K562 (cell line): Measurements from ENCODE around the gene ZNF83. TPM values are rescaled to one million over a fixed set of nuclear protein-coding genes. Genes with fewer than 3 reads are reported as not detected.
A peak's percentile ranks its signal among the peaks of the same experiment; 100 is the strongest.

Experiments used
- BRF1 ChIP-seq: IDR thresholded peaks from 3 replicates; pipeline ENCODE4 v1.6.1; 2011; ENCODE audit warnings: borderline replicate concordance, mild to moderate bottlenecking; ENCODE audit not compliant: insufficient read length; ENCODE audit errors: extremely low read depth
- ETS2 ChIP-seq: IDR thresholded peaks from 2 replicates; pipeline ENCODE4 v1.6.1; 2016; ENCODE audit warnings: borderline replicate concordance, missing genetic modification characterization, mild to moderate bottlenecking, moderate library complexity, missing compliant biosample characterization; ENCODE audit not compliant: poor library complexity, severe bottlenecking
- HIVEP1 ChIP-seq: fragments of 250-450 bp; sonication (Bioruptor Pico); IDR thresholded peaks from 2 replicates; pipeline ENCODE4 v1.4.0; 2020; ENCODE audit warnings: mild to moderate bottlenecking
- KAT2B ChIP-seq: IDR thresholded peaks from one replicate; pipeline ENCODE4 v1.6.1; 2012; ENCODE audit warnings: low read depth, mild to moderate bottlenecking, control low read depth, inconsistent platforms, low read length, moderate library complexity
- MCM5 ChIP-seq: fragments of 450-650 bp; IDR thresholded peaks from 2 replicates; pipeline ENCODE4 v1.6.1; 2016; ENCODE audit warnings: low read depth
- MIER1 ChIP-seq: fragments of 450-650 bp; IDR thresholded peaks from 2 replicates; pipeline ENCODE4 v1.6.1; 2016; ENCODE audit warnings: antibody characterized with exemption, mild to moderate bottlenecking, low read depth
- MYNN ChIP-seq, 2 experiments: sonication (generic); formaldehyde crosslinking in 1 of 2; IDR thresholded peaks; 2 replicates each; pipeline versions ENCODE4 v1.5.0 to v1.6.1; 2016 to 2020; ENCODE audit warnings: antibody characterized with exemption in 1 of 2, missing genetic modification reagents in 1 of 2
- NCOA4 ChIP-seq: fragments of 450-650 bp; IDR thresholded peaks from 2 replicates; pipeline ENCODE4 v1.6.1; 2018; ENCODE audit warnings: mild to moderate bottlenecking; ENCODE audit not compliant: partially characterized antibody
- NCOR1 ChIP-seq: fragments of 450-650 bp; IDR thresholded peaks from 2 replicates; pipeline ENCODE4 v1.6.1; 2016; ENCODE audit warnings: mild to moderate bottlenecking, moderate library complexity
- PYGO2 ChIP-seq: fragments of 450-650 bp; IDR thresholded peaks from 2 replicates; pipeline ENCODE4 v1.6.1; 2016; ENCODE audit warnings: mild to moderate bottlenecking, missing genetic modification characterization, moderate library complexity, missing compliant biosample characterization
- RBM34 ChIP-seq: fragments of 200-400 bp; formaldehyde crosslinking; IDR thresholded peaks from 2 replicates; pipeline ENCODE4 v1.6.1; 2018; ENCODE audit warnings: low read length, borderline replicate concordance; ENCODE audit not compliant: insufficient read depth
- SUPT5H ChIP-seq: fragments of 450-650 bp; IDR thresholded peaks from 2 replicates; pipeline ENCODE4 v1.6.1; 2016
- TBP ChIP-seq: optimal IDR thresholded peaks from 2 replicates; pipeline ENCODE3; 2011; ENCODE audit warnings: low read depth, low read length, improper control_type of control experiment
- TEAD2 ChIP-seq: fragments of 450-650 bp; IDR thresholded peaks from 2 replicates; pipeline ENCODE4 v1.6.1; 2016; ENCODE audit warnings: missing genetic modification characterization, control low read depth, missing compliant biosample characterization
- ZBTB17 ChIP-seq: fragments of 450-650 bp; formaldehyde crosslinking; IDR thresholded peaks from 2 replicates; pipeline ENCODE4 v1.4.0; 2020; ENCODE audit warnings: mild to moderate bottlenecking
- ZNF133 ChIP-seq: fragments of 250-450 bp; sonication (Bioruptor Pico); IDR thresholded peaks from 2 replicates; pipeline ENCODE4 v1.4.0; 2020; ENCODE audit warnings: mild to moderate bottlenecking
- ZNF165 ChIP-seq: fragments of 250-450 bp; sonication (Bioruptor Pico); IDR thresholded peaks from 2 replicates; pipeline ENCODE4 v1.4.0; 2020; ENCODE audit warnings: borderline replicate concordance
- ZNF431 ChIP-seq: sonication (generic); formaldehyde crosslinking; IDR thresholded peaks from 2 replicates; pipeline ENCODE4 v1.8.0; 2022; ENCODE audit warnings: mild to moderate bottlenecking, missing genetic modification reagents
- ZNF707 ChIP-seq: fragments of 250-450 bp; sonication (Bioruptor Pico); conservative IDR thresholded peaks from 2 replicates; pipeline ENCODE4 v1.8.0; 2022; ENCODE audit warnings: inconsistent platforms, mild to moderate bottlenecking, moderate library complexity
- ZNF778 ChIP-seq: fragments of 450-650 bp; formaldehyde crosslinking; IDR thresholded peaks from 2 replicates; pipeline ENCODE4 v1.4.0; 2020; ENCODE audit warnings: mild to moderate bottlenecking, moderate library complexity
- polyA plus RNA-seq, 8 experiments: library from polyadenylated mRNA; depleted of rRNA in 4 of 8; stranded (reverse) in 5 of 8; unstranded in 3 of 8; fragments of >200 nt; fragmentation: Nextera tagmentation in 2 of 8; fragmentation: Illumina TruSeq in 1 of 8; extraction: Ambion mirVana in 2 of 8; extraction: Trizol in 1 of 8; gene quantifications; 2 replicates each; pipeline versions ENCODE4 v1.2.1 to v1.2.3, GENCODE V29; 2011 to 2014; ENCODE audit warnings: inconsistent platforms in 1 of 8, missing spikeins in 1 of 8
- total RNA-seq, 7 experiments: library from RNA; depleted of rRNA in 6 of 7; stranded (reverse); fragments of >200 nt in 6 of 7; fragmentation: Illumina TruSeq in 2 of 7; extraction: Trizol in 2 of 7; gene quantifications; 2 replicates each; pipeline versions ENCODE4 v1.2.1 to v1.2.3, GENCODE V29; 2011 to 2021; ENCODE audit warnings: low replicate concordance in 1 of 7
- TF ChIP-seq, protein P1 (sequence below): fragments of 200-800 bp; sonication (Bioruptor generic); IDR thresholded peaks from 2 replicates; pipeline ENCODE4 v1.6.1; 2017; ENCODE audit warnings: missing genetic modification characterization, missing compliant biosample characterization
- TF ChIP-seq, protein P2 (sequence below): fragments of 250-450 bp; sonication (Bioruptor Pico); IDR thresholded peaks from 2 replicates; pipeline ENCODE4 v1.9.0; 2021; ENCODE audit warnings: mild to moderate bottlenecking, inconsistent platforms
- TF ChIP-seq, protein P3 (sequence below): fragments of 450-650 bp; IDR thresholded peaks from 2 replicates; pipeline ENCODE4 v1.6.1; 2016
- TF ChIP-seq, protein P4 (sequence below): fragments of 450-650 bp; formaldehyde crosslinking; IDR thresholded peaks from 2 replicates; pipeline ENCODE4 v1.4.0; 2022; ENCODE audit warnings: missing genetic modification characterization
- TF ChIP-seq, protein P5 (sequence below): fragments of 450-650 bp; IDR thresholded peaks from 2 replicates; pipeline ENCODE4 v1.6.1; 2016; ENCODE audit warnings: low read depth, mild to moderate bottlenecking, moderate library complexity

Gene ZNF83
- total and polyA plus RNA-seq, 9 of the 15 experiments (the other 6 are each of a cell fraction or from before 2014, with no cell fraction given): 18.6 to 74.3 (median 51.9) TPM

DNA sequence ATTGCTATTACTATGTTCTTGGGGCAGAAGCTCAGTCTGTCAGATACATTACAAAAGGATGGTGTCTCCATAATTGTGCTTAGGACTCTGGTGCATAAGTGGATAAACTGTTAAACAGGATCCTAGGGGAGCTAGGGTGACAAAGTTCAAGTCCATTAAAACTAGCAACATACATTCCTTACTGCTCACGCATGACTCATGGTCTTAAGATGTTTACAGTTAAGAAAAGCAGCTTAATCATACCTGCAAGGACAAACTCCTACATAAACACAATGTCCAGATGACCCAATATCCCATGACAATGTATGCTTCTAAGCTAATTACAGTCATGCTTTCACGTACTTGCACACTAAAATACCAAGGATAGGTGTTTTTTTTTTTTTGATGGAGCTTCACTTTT is 71.6 kb downstream of the ZNF83 start (continued):
- TF ChIP-seq, protein P1, sequence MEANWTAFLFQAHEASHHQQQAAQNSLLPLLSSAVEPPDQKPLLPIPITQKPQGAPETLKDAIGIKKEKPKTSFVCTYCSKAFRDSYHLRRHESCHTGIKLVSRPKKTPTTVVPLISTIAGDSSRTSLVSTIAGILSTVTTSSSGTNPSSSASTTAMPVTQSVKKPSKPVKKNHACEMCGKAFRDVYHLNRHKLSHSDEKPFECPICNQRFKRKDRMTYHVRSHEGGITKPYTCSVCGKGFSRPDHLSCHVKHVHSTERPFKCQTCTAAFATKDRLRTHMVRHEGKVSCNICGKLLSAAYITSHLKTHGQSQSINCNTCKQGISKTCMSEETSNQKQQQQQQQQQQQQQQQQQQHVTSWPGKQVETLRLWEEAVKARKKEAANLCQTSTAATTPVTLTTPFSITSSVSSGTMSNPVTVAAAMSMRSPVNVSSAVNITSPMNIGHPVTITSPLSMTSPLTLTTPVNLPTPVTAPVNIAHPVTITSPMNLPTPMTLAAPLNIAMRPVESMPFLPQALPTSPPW: no peak
- TF ChIP-seq MYNN (IDR thresholded peaks at IDR 0.05): no peak
- TF ChIP-seq MYNN (CRISPR knock-in tag; IDR thresholded peaks at IDR 0.05): no peak
- no peak for TF ChIP-seq NCOA4
- no peak for TF ChIP-seq ETS2 (tag)
- TF ChIP-seq BRF1: no peak
- no peak for TF ChIP-seq ZNF778 (CRISPR knock-in tag)
- no peak for TF ChIP-seq ZNF431
- no peak for TF ChIP-seq KAT2B
- no peak for TF ChIP-seq ZBTB17 (CRISPR knock-in tag)
- TF ChIP-seq PYGO2 (tag): no peak
- TF ChIP-seq, protein P2, sequence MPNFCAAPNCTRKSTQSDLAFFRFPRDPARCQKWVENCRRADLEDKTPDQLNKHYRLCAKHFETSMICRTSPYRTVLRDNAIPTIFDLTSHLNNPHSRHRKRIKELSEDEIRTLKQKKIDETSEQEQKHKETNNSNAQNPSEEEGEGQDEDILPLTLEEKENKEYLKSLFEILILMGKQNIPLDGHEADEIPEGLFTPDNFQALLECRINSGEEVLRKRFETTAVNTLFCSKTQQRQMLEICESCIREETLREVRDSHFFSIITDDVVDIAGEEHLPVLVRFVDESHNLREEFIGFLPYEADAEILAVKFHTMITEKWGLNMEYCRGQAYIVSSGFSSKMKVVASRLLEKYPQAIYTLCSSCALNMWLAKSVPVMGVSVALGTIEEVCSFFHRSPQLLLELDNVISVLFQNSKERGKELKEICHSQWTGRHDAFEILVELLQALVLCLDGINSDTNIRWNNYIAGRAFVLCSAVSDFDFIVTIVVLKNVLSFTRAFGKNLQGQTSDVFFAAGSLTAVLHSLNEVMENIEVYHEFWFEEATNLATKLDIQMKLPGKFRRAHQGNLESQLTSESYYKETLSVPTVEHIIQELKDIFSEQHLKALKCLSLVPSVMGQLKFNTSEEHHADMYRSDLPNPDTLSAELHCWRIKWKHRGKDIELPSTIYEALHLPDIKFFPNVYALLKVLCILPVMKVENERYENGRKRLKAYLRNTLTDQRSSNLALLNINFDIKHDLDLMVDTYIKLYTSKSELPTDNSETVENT (CRISPR knock-in tag): no peak
- TF ChIP-seq ZNF165 (CRISPR knock-in tag): no peak
- TF ChIP-seq MIER1: no peak
- TF ChIP-seq TEAD2 (tag): no peak
- no peak for TF ChIP-seq MCM5
- no peak for TF ChIP-seq SUPT5H
- no peak for TF ChIP-seq HIVEP1
- TF ChIP-seq RBM34: no peak
- no peak for TF ChIP-seq TBP
- TF ChIP-seq ZNF707: no peak
- TF ChIP-seq ZNF133 (CRISPR knock-in tag): no peak
- TF ChIP-seq, protein P3, sequence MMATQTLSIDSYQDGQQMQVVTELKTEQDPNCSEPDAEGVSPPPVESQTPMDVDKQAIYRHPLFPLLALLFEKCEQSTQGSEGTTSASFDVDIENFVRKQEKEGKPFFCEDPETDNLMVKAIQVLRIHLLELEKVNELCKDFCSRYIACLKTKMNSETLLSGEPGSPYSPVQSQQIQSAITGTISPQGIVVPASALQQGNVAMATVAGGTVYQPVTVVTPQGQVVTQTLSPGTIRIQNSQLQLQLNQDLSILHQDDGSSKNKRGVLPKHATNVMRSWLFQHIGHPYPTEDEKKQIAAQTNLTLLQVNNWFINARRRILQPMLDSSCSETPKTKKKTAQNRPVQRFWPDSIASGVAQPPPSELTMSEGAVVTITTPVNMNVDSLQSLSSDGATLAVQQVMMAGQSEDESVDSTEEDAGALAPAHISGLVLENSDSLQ: no peak
- TF ChIP-seq, protein P4, sequence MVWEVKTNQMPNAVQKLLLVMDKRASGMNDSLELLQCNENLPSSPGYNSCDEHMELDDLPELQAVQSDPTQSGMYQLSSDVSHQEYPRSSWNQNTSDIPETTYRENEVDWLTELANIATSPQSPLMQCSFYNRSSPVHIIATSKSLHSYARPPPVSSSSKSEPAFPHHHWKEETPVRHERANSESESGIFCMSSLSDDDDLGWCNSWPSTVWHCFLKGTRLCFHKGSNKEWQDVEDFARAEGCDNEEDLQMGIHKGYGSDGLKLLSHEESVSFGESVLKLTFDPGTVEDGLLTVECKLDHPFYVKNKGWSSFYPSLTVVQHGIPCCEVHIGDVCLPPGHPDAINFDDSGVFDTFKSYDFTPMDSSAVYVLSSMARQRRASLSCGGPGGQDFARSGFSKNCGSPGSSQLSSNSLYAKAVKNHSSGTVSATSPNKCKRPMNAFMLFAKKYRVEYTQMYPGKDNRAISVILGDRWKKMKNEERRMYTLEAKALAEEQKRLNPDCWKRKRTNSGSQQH: no peak
- TF ChIP-seq NCOR1: peak; percentile 20; the same call in 1 of the 2 replicates
- TF ChIP-seq, protein P5, sequence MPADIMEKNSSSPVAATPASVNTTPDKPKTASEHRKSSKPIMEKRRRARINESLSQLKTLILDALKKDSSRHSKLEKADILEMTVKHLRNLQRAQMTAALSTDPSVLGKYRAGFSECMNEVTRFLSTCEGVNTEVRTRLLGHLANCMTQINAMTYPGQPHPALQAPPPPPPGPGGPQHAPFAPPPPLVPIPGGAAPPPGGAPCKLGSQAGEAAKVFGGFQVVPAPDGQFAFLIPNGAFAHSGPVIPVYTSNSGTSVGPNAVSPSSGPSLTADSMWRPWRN: no peak
